GM19397 (cell line): ENCODE data around the gene TM7SF2.

Source experiments
- ATAC-seq: cut with Tn5 transposase; IDR thresholded peaks from one replicate; pipeline ENCODE4 v1.9.1; 2021; ENCODE audit warnings: mild to moderate bottlenecking, moderate library complexity; ENCODE audit not compliant: unreplicated experiment

Gene TM7SF2

DNA sequence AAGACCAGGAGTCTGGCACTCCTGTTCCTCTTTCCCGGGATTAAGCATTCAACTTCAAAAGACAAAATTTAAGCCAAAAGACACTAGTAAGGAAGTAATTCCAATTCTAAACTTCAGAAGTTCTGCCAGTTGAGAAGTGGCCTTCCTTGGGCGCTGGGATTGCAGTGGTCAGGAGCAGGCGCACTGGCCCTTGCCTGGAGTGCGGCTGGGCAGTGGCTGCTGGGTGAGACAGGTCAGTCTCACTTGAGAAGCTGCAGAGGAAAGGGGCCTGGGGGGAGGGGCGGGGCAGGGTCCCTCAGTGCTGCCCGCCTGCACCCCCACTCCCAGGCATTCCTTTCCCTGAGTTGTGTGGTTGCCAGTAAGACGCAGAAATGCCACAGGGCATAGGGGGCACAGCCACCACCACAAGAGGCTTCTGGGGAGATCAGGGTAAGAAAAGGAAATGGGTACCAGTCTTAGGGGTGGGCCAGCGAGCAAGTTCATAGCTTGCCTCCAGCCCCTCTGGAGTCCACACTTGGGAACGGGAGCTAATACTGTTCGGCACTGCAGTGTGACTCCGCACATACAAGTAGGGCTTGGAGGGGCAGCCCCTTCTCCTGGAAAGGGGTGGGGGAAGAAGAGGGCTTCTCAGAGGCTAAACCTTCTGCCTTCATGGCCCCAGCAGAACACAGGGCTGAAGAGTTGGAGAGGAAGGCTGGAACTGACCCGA is 16.0 kb downstream of the TM7SF2 start:
- no peak for ATAC-seq

- no peak for ATAC-seq
These were observed 16.8 kb downstream of the TM7SF2 start for GRCh38 chr11:65128182-65129145.

DNA sequence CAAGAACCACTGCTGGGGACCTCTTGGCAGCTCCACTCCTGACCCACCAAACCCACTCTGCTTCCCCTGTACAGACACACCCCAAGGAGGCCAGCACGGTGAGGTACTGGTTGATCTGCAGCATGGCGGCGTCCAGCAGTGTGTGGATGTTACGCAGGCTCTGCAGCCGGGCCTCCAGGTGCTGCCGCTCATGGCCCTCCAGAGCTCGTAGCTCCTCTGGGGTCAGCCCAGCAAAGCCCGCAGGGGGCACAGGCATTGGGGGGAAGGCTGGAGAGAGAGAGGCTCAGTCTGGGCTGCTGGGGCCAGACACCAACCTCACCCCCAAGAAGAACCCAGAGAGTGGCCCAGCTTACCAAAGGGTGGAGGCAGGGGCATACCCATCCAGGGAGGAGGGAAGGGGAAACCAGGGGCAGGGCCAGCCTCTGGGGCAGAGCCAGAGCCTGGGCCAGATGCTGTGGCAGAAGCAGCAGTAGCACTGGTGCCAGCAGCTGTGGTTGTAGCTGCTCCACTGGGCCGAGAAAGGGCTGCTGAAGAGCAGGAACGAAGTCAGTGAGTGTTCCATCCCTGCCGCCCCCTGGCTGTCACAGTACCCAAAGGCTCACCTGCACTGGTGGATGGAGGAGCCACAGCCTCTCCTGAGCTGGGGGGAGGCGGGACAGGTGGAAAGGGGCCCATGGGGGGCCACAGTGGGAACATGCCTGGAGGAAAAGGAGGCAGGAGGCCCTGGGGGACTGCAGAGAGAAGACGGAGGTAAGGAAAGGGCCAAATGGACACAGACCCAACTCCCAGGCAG is 18.2 kb downstream of the TM7SF2 start:
- no peak for ATAC-seq

DNA sequence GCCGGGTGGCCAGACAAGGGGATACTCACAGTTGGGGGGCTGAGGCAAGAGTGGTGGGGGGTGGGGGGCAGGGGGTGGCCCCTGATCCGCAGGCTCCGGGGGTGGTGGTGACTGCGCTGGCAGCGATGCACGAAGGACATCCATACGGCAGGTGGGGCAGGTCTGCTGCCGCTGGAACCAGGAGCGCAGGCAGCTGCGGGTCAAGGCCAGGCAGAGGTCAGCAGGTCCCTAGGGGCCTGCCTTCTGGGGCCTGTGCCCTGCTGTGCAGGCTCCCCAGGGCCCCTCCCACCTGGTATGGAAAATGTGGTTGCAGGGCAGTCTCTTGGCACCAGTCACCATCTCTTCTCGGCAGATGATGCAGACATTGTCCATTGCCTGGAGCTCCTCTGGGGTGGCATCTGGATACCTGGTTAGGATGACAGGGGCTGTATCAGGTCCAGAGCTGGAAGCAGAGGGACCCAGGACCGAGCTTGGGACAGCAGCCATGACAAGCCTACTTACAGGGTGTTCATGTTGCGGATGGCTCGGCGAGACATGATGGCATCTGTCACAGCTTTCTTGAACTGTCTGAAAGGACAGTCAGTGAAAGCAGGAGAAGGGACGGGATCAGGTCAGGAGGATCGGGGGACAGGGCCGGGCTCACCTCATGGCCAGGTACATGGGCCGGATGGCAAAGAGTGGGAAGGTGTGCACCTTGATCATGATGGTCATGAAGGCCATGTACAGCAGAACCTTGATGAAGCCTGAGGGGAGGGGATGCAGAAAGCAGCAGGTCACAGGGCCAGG is 19.2 kb downstream of the TM7SF2 start:
- no peak for ATAC-seq

GRCh38 chr11:65131417-65131776 is 19.7 kb downstream of the TM7SF2 start:
- ATAC-seq: no peak

DNA sequence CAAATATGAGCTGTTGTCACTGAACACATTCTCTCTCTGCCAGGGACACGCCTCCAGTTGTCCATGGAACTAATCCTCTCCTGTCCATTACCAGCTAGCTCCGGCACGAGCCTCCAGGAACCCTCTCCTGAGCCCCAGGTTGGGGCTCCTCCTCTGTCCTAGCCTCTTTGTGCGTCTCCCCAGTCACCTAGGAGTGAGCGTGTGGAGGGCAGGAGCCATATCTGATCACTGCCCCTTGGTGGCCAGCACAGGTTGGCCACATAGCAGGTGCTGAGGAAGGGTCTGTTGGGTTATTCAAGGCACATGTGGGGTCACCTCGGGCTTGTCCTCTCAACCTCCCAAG is 20.2 kb downstream of the TM7SF2 start:
- no peak for ATAC-seq

DNA sequence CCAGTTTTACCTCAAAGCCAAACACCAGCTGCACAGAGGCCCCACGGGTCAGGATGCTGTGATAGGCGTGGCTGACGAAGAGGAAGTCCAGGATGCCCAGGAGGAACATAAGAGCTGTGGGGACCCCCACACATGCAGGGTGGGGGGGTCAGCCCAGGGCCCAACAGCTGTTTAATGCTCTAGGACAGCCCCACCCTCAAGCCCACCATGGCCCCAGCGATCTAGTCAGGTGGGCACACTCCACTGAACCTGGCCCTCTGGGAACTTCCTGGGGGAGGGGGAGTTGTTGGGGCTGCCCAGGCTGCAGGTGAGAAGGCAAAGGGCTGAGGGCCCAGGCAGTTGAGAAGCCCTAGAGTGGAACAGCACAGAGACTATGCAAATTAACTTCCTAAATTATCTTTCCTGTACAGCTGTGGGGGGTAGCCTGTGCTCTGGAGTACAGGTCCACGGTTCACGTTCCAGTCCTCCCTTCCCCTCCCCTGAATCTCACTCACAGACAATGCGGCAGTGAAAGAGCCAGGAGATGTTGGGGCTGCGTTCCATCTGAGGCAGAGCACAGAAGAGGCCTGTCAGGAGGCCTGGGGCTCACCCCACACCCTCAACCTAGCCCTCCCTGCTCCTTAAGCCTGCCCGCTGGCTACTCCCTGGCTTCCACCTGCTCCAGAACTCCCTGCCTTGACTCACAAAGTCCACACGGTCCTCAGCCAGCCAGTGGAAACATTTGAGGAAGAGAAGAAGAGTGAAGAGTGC is 20.7 kb downstream of the TM7SF2 start:
- ATAC-seq: peak; percentile 31

DNA sequence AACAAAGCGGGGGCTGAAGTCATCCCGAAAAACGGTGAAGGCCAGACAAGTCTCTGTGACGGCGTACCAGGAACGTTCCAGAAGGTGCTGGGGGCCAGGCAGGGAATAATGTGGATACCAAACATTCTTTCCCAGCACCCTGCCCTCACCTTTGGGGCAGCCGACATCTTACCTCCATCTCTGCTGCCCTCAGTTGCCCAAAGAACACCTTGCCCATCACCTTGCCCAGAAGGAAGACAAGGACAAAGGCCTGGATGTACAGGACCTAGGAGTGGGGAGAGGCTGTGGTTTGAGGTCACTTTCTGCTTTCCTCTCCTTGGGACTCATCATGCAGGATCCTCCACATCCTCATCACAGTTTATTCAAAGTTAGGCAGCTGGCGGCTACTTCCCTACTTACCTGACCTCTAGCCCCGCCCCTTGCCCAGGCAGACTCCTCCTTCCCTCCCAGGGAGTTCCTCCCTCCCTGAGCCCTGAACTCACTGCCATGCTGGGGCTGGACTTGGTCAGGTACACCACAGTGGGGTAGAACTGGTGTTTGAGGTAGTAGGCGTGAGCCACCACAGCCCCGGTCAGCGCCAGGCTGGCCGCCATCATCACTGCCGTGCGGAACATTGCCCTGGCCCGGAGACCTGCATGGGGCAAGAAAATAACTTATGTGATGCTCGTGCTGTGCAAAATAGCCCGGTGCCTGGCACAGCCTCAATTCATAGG is 21.5 kb downstream of the TM7SF2 start:
- ATAC-seq: no peak

- no peak for ATAC-seq
These were observed 22.1 kb downstream of the TM7SF2 start for GRCh38 chr11:65133724-65134123.

GRCh38 chr11:65134240-65134951 is 22.7 kb downstream of the TM7SF2 start, which contains the start of gene SYVN1:
SYVN1 (minus strand) TSS chr11:65134519; CDS start chr11:65133601, 918 bp downstream.
- peak; percentile 53 for ATAC-seq

- ATAC-seq: peak; percentile 52
These were observed 23.4 kb downstream of the TM7SF2 start for GRCh38 chr11:65134952-65135632.

DNA sequence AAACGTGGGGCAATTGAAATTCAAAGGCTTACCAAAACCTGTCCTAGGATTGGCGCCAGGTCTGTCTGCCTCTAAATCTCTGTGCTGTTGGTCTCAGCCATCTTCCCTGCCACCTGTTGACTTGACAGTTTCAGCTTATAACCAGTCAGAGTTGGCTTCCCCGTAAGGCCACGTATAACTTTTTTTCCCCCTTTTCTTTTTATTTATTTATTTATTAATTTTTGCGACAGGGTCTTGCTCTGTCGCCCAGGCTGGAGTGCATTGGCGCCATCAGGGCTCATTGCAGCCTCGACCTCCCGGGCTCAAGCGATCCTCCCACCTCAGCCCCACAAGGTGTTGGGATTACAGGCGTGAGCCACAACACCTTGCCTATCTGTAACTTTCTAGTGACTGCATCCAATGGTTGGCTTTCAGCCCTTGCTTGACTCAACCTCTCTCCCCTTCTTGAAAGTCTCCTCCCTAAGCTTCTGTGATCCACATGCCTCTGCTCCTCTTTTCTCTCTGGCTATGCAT is 24.0 kb downstream of the TM7SF2 start:
- no peak for ATAC-seq

- no peak for ATAC-seq
These were observed 24.9 kb downstream of the TM7SF2 start for GRCh38 chr11:65136515-65137096.

DNA sequence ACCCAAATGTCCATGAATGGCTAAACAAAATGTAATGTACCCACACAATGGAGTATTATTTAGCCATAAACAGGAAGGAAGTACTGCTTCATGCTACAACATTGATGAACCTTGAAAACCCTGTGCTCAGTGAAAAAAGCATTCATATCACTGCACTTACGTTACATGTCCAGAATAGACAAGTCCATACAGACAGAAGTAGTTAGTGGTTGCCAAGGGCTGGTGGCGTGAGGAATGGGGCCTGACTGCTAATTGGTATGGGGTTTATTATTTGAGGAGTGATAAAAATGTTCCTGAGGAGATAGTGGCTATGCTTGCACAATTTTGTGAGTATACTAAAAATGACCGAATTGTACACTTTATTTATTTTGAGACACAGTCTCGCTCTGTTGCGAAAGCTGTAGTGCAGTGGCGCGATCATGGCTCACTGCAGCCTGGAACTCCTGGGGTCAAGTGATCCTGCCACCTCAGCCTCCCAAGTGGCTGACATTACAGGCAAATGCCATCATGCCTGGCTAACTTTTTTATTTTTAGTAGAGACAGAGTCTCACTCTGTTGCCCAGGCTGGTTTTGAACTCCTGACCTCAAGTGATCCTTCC is 30.3 kb downstream of the TM7SF2 start:
- no peak for ATAC-seq

DNA sequence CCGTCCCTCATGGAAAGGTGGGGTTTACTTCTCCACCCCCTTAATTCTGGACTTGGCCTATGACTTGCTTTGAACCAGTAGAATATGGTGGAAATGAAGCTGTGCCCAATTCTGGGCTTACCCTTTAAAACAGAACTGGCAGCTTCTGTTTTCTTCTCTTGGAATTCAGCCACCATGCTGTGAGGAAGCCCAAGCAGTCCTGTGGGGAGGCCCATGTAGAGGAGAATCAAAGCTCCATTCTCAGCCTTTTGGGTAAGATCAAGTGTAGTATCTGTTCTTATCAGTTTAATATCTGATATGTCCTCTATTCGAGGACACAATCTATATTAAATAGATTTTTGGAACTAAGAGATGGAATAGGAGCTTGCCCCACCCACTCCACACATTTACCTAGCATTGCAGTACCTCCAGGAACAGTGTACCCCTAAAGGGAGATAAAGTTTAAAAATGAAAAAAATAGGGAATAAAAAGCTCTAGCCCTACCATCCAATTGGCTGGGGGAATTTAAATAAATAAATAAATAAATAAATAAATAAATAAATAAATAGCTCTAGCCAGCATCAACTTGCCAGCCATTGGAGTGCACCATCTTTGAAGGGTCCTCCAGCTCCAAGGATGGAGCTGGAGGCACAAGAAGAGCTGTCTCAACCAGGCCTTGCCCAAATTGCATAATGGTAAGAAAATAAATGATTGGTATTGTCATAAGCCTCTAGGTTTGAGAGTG is 35.8 kb downstream of the TM7SF2 start:
- ATAC-seq: no peak

GRCh38 chr11:65148657-65149056 is 37.0 kb downstream of the TM7SF2 start:
- ATAC-seq: no peak
